GM18511 (cell line): Measurements from ENCODE around the gene BCAS1.

Experiments
- ATAC-seq: cut with Tn5 transposase; IDR thresholded peaks from one replicate; pipeline ENCODE4 v1.9.1; 2021; ENCODE audit warnings: mild to moderate bottlenecking, moderate library complexity; ENCODE audit not compliant: unreplicated experiment

The BCAS1 gene

GRCh38 chr20:53948383-53949318, 121.7 kb downstream of the BCAS1 start:
- peak; percentile 52 for ATAC-seq

- no peak for ATAC-seq
Observed at GRCh38 chr20:53947501-53948195, 122.7 kb downstream of the BCAS1 start.

GRCh38 chr20:53946106-53946505, 124.3 kb downstream of the BCAS1 start:
- ATAC-seq, result no peak

DNA sequence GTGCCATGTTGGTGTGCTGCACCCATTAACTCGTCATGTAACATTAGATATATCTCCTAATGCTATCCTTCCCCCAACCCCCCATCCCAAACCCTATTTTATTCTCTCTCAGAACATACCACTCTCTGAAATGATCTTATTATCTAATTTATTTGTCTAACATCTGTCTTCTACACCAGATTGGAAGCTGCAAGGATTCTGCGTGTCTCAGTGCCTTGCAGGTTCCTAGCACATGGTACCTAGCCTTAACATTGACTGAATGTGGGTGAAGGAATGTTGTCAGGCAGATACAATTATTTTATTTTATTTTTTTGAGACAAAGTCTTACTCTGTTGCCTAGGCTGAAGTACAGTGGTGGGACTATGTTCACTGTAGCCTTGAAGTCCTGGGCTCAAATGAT, 124.9 kb downstream of the BCAS1 start:
- ATAC-seq, result no peak

DNA sequence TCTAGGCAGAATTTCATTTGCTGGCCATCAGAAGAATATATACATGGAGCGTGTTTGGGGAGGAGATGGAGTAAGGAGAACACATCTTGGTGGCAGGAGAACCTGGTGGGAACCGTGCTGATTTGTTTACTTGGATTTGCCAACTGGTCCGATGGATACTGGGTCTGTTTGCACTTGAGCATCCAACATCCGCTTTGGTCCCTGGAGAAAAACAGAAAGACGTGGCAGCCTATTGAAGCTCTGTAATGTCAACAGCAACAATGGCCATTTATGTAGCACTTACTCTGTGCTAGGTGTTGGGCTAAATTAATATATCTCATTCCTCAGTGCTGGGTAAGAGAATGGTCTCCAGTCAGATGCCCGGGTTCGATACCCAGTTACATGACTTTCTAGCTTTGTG, 125.6 kb downstream of the BCAS1 start:
- ATAC-seq, result no peak

DNA sequence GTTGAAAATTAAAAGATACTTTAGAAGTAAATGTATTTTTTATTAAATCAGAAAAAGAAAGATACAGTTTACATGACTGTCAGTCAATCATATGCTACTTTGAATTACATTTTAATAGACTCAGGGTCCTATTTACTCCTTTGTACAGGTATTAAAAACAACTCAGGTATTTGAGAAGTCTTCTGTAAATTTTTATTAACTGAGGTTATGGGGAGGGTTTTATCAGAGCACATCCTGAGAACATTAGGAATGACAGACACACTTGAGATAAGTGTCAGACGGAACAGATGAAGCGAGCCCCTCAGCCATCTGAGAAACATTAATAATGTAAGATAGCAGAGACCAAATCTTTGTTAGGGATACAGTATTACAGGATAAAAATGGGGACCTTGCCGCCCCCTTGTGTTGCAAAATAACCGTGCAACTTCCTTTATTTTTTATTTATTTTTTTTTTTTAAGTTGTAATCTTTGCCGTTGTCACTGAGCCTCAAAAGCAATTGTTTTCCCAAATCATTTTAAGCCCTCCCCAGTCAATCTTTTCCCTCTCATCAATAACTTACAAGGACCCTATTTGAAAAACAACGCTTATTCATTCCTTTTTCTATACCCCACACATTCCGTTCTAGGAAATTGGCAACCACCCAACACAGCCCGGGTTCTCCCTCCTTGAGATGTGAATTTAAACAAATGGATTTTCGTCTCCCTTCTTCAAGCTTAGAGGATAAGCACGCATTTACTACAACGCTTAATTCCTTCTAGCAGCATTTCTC, 126.7 kb downstream of the BCAS1 start:
- ATAC-seq, result no peak

GRCh38 chr20:53942973-53943372, 127.4 kb downstream of the BCAS1 start:
- no peak for ATAC-seq

GRCh38 chr20:53942472-53942816, 128.0 kb downstream of the BCAS1 start:
- no peak for ATAC-seq

DNA sequence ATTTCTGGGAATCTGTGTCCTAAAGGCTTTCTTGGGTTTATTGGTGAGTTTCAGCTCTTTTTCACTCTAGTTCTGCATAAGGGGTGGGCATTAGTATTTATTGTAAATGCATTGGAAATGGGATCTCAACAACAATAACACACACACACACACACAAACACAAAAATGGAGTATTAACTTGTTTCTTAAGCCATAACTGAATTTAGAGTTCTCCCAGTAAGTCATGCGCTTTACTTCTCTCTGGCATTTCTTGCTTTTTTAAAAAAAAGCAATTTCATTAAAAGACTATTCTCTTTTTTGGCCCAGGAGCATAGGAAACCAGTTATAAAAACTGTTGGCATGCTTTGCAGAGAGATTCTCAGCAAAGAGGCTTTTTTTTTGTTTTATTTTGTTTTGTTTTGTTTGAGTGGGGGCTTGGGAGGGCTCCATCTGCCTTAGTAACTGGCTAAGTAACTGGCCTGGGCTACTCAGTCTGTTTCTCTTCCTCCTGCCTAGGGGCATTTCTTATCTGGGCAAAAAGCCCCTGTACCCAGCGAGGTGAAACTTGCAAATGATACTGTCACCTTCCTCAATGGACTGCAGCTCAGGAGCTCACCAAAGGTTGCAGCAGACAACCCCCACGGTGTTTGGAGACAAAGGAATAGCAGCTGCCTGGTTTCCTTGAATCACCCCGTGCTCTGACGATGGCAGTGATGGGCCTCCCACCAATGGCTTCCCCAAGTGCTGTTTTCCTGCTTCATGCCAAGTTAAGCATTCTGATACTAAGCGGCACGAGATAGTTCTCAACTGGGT, 128.5 kb downstream of the BCAS1 start:
- ATAC-seq, result no peak

GRCh38 chr20:53940907-53941545, 129.4 kb downstream of the BCAS1 start:
- no peak for ATAC-seq

DNA sequence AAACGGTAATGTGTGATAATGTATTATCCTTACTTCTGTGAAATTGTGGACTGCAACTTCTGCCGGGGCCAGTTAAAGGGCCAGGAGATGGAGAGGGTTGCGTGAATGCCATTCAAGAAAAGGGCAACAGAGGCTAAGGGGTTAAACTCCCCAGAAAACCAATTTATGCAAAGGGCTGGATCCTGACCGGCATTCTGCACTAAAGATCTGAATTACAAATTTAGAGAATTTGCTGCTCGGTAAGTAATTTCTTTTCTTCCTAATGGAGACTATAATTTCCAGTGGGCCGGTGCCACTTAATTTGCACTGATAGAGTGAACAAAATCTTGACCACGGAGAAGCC, 130.1 kb downstream of the BCAS1 start:
- ATAC-seq, result no peak

GRCh38 chr20:53939572-53940359, 130.6 kb downstream of the BCAS1 start:
- peak; percentile 73 for ATAC-seq

DNA sequence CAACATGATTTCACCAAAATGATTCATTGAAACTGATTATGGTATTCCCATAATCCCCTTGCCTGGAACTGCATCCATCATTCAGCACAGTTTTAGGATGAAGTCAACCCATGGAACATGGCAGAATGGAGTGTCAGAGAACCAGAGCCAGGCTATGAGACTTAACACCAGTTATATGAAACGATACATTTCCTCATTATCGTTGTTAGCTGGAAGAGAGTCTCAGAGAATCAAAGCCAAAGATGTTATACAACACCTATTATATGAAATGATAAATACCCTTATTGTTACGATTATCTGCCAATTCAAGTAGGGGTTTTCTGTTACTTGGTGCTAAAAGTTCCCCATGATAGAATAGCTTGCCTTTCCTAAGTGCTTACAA, 131.2 kb downstream of the BCAS1 start:
- no peak for ATAC-seq

- ATAC-seq, result no peak
Observed at GRCh38 chr20:53938739-53939138, 131.7 kb downstream of the BCAS1 start.

GRCh38 chr20:53937929-53938367, 132.4 kb downstream of the BCAS1 start:
- no peak for ATAC-seq

GRCh38 chr20:53937339-53937741, 133.1 kb downstream of the BCAS1 start:
- no peak for ATAC-seq

GRCh38 chr20:53935344-53936084, 134.9 kb downstream of the BCAS1 start:
- no peak for ATAC-seq

DNA sequence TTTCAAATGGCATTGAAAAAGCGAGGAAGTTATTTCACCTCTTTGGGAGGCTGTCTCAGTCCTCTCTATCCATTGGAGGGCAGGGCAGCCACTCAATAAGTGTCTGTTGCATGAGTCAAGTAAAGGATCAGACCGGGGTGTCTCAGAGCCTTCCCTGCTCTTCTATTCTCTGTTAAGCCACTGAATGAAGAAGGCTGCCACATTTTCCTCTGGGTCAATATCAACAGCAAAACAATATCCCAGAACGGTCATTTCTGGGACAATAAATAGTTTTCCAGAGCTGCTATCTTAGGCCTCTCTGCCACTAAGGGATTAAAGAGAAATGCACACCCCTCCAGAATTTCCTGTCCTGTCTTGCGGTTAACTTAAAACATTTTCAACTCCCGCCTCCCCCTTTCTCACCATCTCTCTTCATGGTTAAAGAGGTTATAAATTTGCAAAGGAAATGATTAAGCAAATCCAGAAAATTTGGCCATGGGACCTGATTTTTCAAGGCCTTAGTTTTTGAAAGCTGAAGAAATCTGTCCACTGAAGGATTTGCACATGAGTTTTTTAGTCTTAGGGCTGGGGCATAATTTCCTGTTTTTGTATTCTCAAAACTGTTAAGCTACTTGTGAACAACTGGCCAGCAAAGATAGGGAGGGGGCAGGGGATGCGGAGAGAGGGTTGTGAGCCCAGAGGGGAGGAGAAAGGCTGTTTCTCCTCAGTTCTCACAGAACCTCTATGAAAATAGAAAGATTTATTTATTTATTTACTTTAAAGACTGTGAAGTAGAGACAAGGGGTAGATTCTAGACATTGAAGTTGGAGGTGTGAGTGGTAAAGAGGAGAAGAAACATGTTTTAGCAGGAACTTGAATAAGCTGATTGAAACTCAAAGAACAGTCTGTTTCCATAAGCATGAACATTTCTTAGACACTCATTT, 135.7 kb downstream of the BCAS1 start:
- peak; percentile 56 for ATAC-seq
